Measurements from ENCODE around the gene DVL3.

The DVL3 gene

GRCh38 chr3:184172681-184173373 lies 17.6 kb downstream of the DVL3 start:
- peaks cover 55% of the 10 kb centered on the region for H3K36me3 ChIP-seq (ENCODE audit: insufficient read depth, low read length)

GRCh38 chr3:184173374-184173722 lies 18.2 kb downstream of the DVL3 start:
- H3K9me3 ChIP-seq (replicated peaks; ENCODE audit: low read length): no peaks in the 10 kb centered on the region
- peak overlapping the region; percentile 45 for H3K4me2 ChIP-seq (ENCODE audit: low read length)
- H3K4me3 ChIP-seq (ENCODE audit: low read length): peak overlapping the region; percentile 18
- peaks cover 55% of the 10 kb centered on the region for H3K36me3 ChIP-seq (ENCODE audit: insufficient read depth, low read length)
- peaks cover 60% of the 10 kb centered on the region for H3K4me1 ChIP-seq (ENCODE audit: control insufficient read depth, insufficient read depth, low read length)
- no peaks in the 10 kb centered on the region for H3K27me3 ChIP-seq (ENCODE audit: control insufficient read depth, insufficient read depth, low read length)
- H3K9ac ChIP-seq (ENCODE audit: low read depth, low read length): no peak overlapping the region

More at GRCh38 chr3:184172681-184173373, 17.6 kb downstream of the DVL3 start:
- Histone ChIP-seq H3K27me3 (ENCODE audit: control insufficient read depth, insufficient read depth, low read length) (no peaks in the 10 kb centered on the region), H3K9ac (ENCODE audit: low read depth, low read length) (no peak overlapping the region), H3K4me1 (ENCODE audit: control insufficient read depth, insufficient read depth, low read length) (peaks cover 60% of the 10 kb centered on the region), H3K9me3 (replicated peaks; ENCODE audit: low read length) (no peaks in the 10 kb centered on the region), H3K4me3 (ENCODE audit: low read length) (peak overlapping the region; percentile 18), H3K4me2 (ENCODE audit: low read length) (peak overlapping the region; percentile 45)

- peak overlapping the region; percentile 7 for H3K4me2 ChIP-seq (ENCODE audit: low read length)
- no peaks in the 10 kb centered on the region for H3K9me3 ChIP-seq (replicated peaks; ENCODE audit: low read length)
- H3K4me1 ChIP-seq (ENCODE audit: control insufficient read depth, insufficient read depth, low read length): peaks cover 60% of the 10 kb centered on the region
- no peak overlapping the region for H3K9ac ChIP-seq (ENCODE audit: low read depth, low read length)
- H3K4me3 ChIP-seq (ENCODE audit: low read length): no peak overlapping the region
- H3K27me3 ChIP-seq (ENCODE audit: control insufficient read depth, insufficient read depth, low read length): no peaks in the 10 kb centered on the region
- H3K36me3 ChIP-seq (ENCODE audit: insufficient read depth, low read length): peaks cover 57% of the 10 kb centered on the region
Observed at GRCh38 chr3:184174284-184174645, 19.1 kb downstream of the DVL3 start.

- H3K4me2 ChIP-seq (ENCODE audit: low read length): peak within 1 kb of the TSS; percentile 95
- no peaks in the 10 kb centered on the region for H3K9me3 ChIP-seq (replicated peaks; ENCODE audit: low read length)
- peak within 1 kb of the TSS; percentile 99 for H3K9ac ChIP-seq (ENCODE audit: low read depth, low read length)
- H3K36me3 ChIP-seq (ENCODE audit: insufficient read depth, low read length): peaks cover 57% of the 10 kb centered on the region
- H3K4me3 ChIP-seq (ENCODE audit: low read length): peak within 1 kb of the TSS; percentile 99
- peaks cover 66% of the 10 kb centered on the region for H3K4me1 ChIP-seq (ENCODE audit: control insufficient read depth, insufficient read depth, low read length)
- H3K27me3 ChIP-seq (ENCODE audit: control insufficient read depth, insufficient read depth, low read length): no peaks in the 10 kb centered on the region
Observed at GRCh38 chr3:184174646-184175492, 19.7 kb downstream of the DVL3 start, which contains the start of gene AP2M1. Gene AP2M1 (plus strand): TSS chr3:184174855. CDS start chr3:184176994, 2,139 bp downstream.

GRCh38 chr3:184175506-184175905 lies 20.3 kb downstream of the DVL3 start:
- Histone ChIP-seq H3K9me3 (replicated peaks; ENCODE audit: low read length) (no peaks in the 10 kb centered on the region), H3K36me3 (ENCODE audit: insufficient read depth, low read length) (peaks cover 62% of the 10 kb centered on the region), H3K9ac (ENCODE audit: low read depth, low read length) (peak overlapping the region; percentile 99), H3K27me3 (ENCODE audit: control insufficient read depth, insufficient read depth, low read length) (no peaks in the 10 kb centered on the region), H3K4me1 (ENCODE audit: control insufficient read depth, insufficient read depth, low read length) (peaks cover 72% of the 10 kb centered on the region), H3K4me3 (ENCODE audit: low read length) (peak overlapping the region; percentile 99), H3K4me2 (ENCODE audit: low read length) (peak overlapping the region; percentile 95)

GRCh38 chr3:184175981-184176376 lies 20.8 kb downstream of the DVL3 start:
- Histone ChIP-seq H3K4me3 (ENCODE audit: low read length) (peak overlapping the region; percentile 99), H3K27me3 (ENCODE audit: control insufficient read depth, insufficient read depth, low read length) (no peaks in the 10 kb centered on the region), H3K36me3 (ENCODE audit: insufficient read depth, low read length) (peaks cover 63% of the 10 kb centered on the region), H3K9me3 (replicated peaks; ENCODE audit: low read length) (no peaks in the 10 kb centered on the region), H3K4me2 (ENCODE audit: low read length) (peak overlapping the region; percentile 95), H3K4me1 (ENCODE audit: control insufficient read depth, insufficient read depth, low read length) (peaks cover 71% of the 10 kb centered on the region), H3K9ac (ENCODE audit: low read depth, low read length) (peak overlapping the region; percentile 99)

- H3K36me3 ChIP-seq (ENCODE audit: insufficient read depth, low read length): peaks cover 63% of the 10 kb centered on the region
- peak overlapping the region; percentile 99 for H3K9ac ChIP-seq (ENCODE audit: low read depth, low read length)
- peaks cover 65% of the 10 kb centered on the region for H3K4me1 ChIP-seq (ENCODE audit: control insufficient read depth, insufficient read depth, low read length)
Observed at GRCh38 chr3:184176377-184177330, 21.5 kb downstream of the DVL3 start.

GRCh38 chr3:184177331-184177731 lies 22.2 kb downstream of the DVL3 start:
- H3K9ac ChIP-seq (ENCODE audit: low read depth, low read length): peak overlapping the region; percentile 99
- no peaks in the 10 kb centered on the region for H3K27me3 ChIP-seq (ENCODE audit: control insufficient read depth, insufficient read depth, low read length)
- H3K4me3 ChIP-seq (ENCODE audit: low read length): peak overlapping the region; percentile 99

More at GRCh38 chr3:184176377-184177330, 21.5 kb downstream of the DVL3 start:
- H3K27me3 ChIP-seq (ENCODE audit: control insufficient read depth, insufficient read depth, low read length): no peaks in the 10 kb centered on the region
- H3K4me2 ChIP-seq (ENCODE audit: low read length): peak overlapping the region; percentile 95
- peak overlapping the region; percentile 99 for H3K4me3 ChIP-seq (ENCODE audit: low read length)
- H3K9me3 ChIP-seq (replicated peaks; ENCODE audit: low read length): no peaks in the 10 kb centered on the region

GRCh38 chr3:184177767-184178306 lies 22.7 kb downstream of the DVL3 start:
- Histone ChIP-seq H3K27me3 (ENCODE audit: control insufficient read depth, insufficient read depth, low read length) (no peaks in the 10 kb centered on the region), H3K4me1 (ENCODE audit: control insufficient read depth, insufficient read depth, low read length) (peaks cover 54% of the 10 kb centered on the region), H3K4me3 (ENCODE audit: low read length) (peak overlapping the region; percentile 99), H3K9ac (ENCODE audit: low read depth, low read length) (peak overlapping the region; percentile 99), H3K9me3 (replicated peaks; ENCODE audit: low read length) (no peaks in the 10 kb centered on the region), H3K4me2 (ENCODE audit: low read length) (peak overlapping the region; percentile 95), H3K36me3 (ENCODE audit: insufficient read depth, low read length) (peaks cover 70% of the 10 kb centered on the region)

More at GRCh38 chr3:184177331-184177731, 22.2 kb downstream of the DVL3 start:
- Histone ChIP-seq H3K4me1 (ENCODE audit: control insufficient read depth, insufficient read depth, low read length) (peaks cover 58% of the 10 kb centered on the region), H3K9me3 (replicated peaks; ENCODE audit: low read length) (no peaks in the 10 kb centered on the region), H3K36me3 (ENCODE audit: insufficient read depth, low read length) (peaks cover 65% of the 10 kb centered on the region), H3K4me2 (ENCODE audit: low read length) (peak overlapping the region; percentile 95)

- Histone ChIP-seq H3K4me2 (ENCODE audit: low read length) (peak overlapping the region; percentile 95), H3K27me3 (ENCODE audit: control insufficient read depth, insufficient read depth, low read length) (no peaks in the 10 kb centered on the region), H3K4me1 (ENCODE audit: control insufficient read depth, insufficient read depth, low read length) (peaks cover 46% of the 10 kb centered on the region), H3K4me3 (ENCODE audit: low read length) (no peak overlapping the region), H3K9me3 (replicated peaks; ENCODE audit: low read length) (no peaks in the 10 kb centered on the region), H3K36me3 (ENCODE audit: insufficient read depth, low read length) (peaks cover 76% of the 10 kb centered on the region), H3K9ac (ENCODE audit: low read depth, low read length) (peak overlapping the region; percentile 99)
Observed at GRCh38 chr3:184178521-184179138, 23.5 kb downstream of the DVL3 start.

Measured in skeletal muscle satellite cell (primary cell).